Vagina (tissue), 2 donors: ENCODE measurements around the gene CFAP119.
A peak's percentile ranks its signal among the peaks of the same experiment; 100 is the strongest.

Source experiments
- CTCF ChIP-seq, 3 experiments: fragments of 450-650 bp in 2 of 3; fragments of 200-600 bp in 1 of 3; sonication (generic) in 1 of 3; IDR thresholded peaks; one replicate each; pipeline ENCODE4 v1.5.1; 2017 to 2019; ENCODE audit warnings: antibody characterized with exemption in 3 of 3, mild to moderate bottlenecking in 2 of 3, moderate library complexity in 2 of 3
- POLR2A ChIP-seq, 2 donors: fragments of 450-650 bp; IDR thresholded peaks; one replicate each; pipeline ENCODE4 v1.6.1; 2017; ENCODE audit warnings: antibody characterized with exemption in 2 of 2, mild to moderate bottlenecking in 2 of 2, moderate library complexity in 2 of 2
- POLR2AphosphoS5 ChIP-seq, 2 donors: sonication (generic); formaldehyde crosslinking; IDR thresholded peaks; one replicate each; pipeline ENCODE4 v1.9.0; 2017; ENCODE audit warnings: antibody characterized with exemption in 2 of 2, mild to moderate bottlenecking in 2 of 2, low read depth in 1 of 2; ENCODE audit not compliant: insufficient read depth in 1 of 2

- TF ChIP-seq CTCF (IDR thresholded peaks at IDR 0.05) = no peak
- peak in 1 of 2 donors; percentile 78 for TF ChIP-seq POLR2A (IDR thresholded peaks at IDR 0.05)
- peak; percentile 97 to 98 for TF ChIP-seq POLR2AphosphoS5 (IDR thresholded peaks at IDR 0.05; ENCODE audit: insufficient read depth in 1 of 2, low read depth in 1 of 2)
Observed at GRCh38 chr16:30761928-30762902, at the start of gene CFAP119, which contains the start of gene RNF40.
